Skeletal muscle tissue (tissue), 4 donors: ENCODE measurements around the gene POLR1E. TPM values are rescaled to one million over a fixed set of nuclear protein-coding genes. Genes with fewer than 3 reads are reported as not detected.

ENCODE experiments used
- H3K27ac ChIP-seq: one replicate; pipeline ENCODE4 v1.7.0; 2013; ENCODE audit warnings: mild to moderate bottlenecking, low read depth, low read length, inconsistent platforms
- H3K27me3 ChIP-seq, 3 donors: one replicate each; pipeline ENCODE4 v1.7.0; 2013; ENCODE audit warnings: low read length in 3 of 3; ENCODE audit not compliant: control insufficient read depth in 3 of 3, insufficient read depth in 3 of 3
- H3K36me3 ChIP-seq, 3 donors: one replicate each; pipeline ENCODE4 v1.7.0; 2013; ENCODE audit warnings: low read length in 3 of 3; ENCODE audit not compliant: control insufficient read depth in 3 of 3, insufficient read depth in 3 of 3
- H3K4me1 ChIP-seq, 3 donors: one replicate each; pipeline ENCODE4 v1.7.0; 2013; ENCODE audit warnings: low read length in 3 of 3, mild to moderate bottlenecking in 3 of 3; ENCODE audit not compliant: control insufficient read depth in 3 of 3, insufficient read depth in 3 of 3
- H3K4me3 ChIP-seq, 3 donors: one replicate each; pipeline ENCODE4 v1.7.0; 2013; ENCODE audit warnings: low read length in 3 of 3
- H3K9ac ChIP-seq, 3 donors: one replicate each; pipeline ENCODE4 v1.7.0; 2013; ENCODE audit warnings: low read length in 3 of 3, mild to moderate bottlenecking in 3 of 3, moderate library complexity in 2 of 3, low read depth in 1 of 3
- H3K9me3 ChIP-seq, 3 donors: one replicate each; pipeline ENCODE4 v1.7.0; 2013; ENCODE audit warnings: low read length in 3 of 3; ENCODE audit not compliant: control insufficient read depth in 3 of 3
- total RNA-seq: library from RNA; depleted of rRNA; stranded (reverse); fragments of >200 nt; gene quantifications from one replicate; pipeline ENCODE4 v1.2.3, GENCODE V29; 2014
- donor health status: Osteomylitis.

POLR1E gene
- total RNA-seq, 1 donor from 2014 or later = 38.1 TPM

DNA sequence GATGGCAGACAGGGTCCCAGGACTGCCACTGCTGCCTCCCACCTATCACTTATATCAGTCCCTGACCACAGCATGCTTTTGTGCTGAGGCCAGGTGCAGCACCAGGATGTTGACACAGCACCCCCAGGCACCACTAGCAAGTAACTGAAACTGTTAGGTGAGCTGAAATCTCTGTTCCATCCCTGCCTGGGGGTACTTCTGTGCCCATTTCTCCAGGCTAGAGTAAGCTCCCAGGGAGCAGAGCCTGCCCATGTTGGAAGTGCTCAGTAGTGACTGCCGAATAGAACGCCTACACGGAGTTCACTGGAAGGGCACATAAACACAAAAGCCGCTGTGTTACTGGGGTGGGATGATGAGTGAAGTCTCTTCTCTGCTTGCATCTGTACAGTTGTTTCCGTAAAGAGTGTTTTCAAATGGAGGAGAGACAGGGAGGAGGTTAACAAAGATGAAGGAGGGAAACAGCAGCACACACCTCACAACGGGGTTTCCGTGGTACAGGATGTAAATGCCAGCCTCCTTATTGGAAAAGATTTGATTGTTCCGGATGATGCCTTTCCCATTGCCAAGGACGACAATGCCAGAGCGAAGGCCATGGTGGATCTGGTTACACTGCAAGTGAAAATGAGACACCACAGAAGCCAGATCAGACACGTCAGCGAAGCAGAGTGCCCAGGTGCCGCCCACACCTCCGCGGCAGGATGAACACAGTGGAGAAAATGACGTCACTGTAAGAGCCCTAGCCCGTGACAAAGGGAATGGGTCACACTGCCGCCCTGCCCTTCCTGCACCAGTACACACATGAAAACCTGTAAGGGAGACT lies 43.1 kb downstream of the POLR1E start:
- peaks cover 0 to 8% (median 5%) of the 10 kb centered on the region in 3 donors for H3K4me1 ChIP-seq
- H3K9me3 ChIP-seq = no peaks in the 10 kb centered on the region
- no peaks in the 10 kb centered on the region for H3K27me3 ChIP-seq
- peak overlapping the region in 1 of 3 donors; percentile 27 for H3K9ac ChIP-seq
- H3K27ac ChIP-seq = no peak overlapping the region
- no peak overlapping the region for H3K4me3 ChIP-seq
- peaks cover 40 to 65% (median 56%) of the 10 kb centered on the region in 3 donors for H3K36me3 ChIP-seq

- Histone ChIP-seq H3K27me3 (no peaks in the 10 kb centered on the region), H3K9ac (no peak overlapping the region), H3K9me3 (no peaks in the 10 kb centered on the region), H3K36me3 (peaks cover 40 to 60% (median 53%) of the 10 kb centered on the region in 3 donors), H3K27ac (no peak overlapping the region), H3K4me1 (peaks cover 0 to 8% (median 5%) of the 10 kb centered on the region in 3 donors), H3K4me3 (no peak overlapping the region)
Measured at GRCh38 chr9:37531699-37532098, 46.0 kb downstream of the POLR1E start.

- H3K36me3 ChIP-seq = peaks cover 41 to 54% (median 45%) of the 10 kb centered on the region in 3 donors
- no peaks in the 10 kb centered on the region for H3K27me3 ChIP-seq
- no peak overlapping the region for H3K9ac ChIP-seq
- H3K27ac ChIP-seq = no peak overlapping the region
- H3K4me1 ChIP-seq = peaks cover 0 to under 1% (median 0%) of the 10 kb centered on the region in 3 donors
- H3K4me3 ChIP-seq = no peak overlapping the region
- no peaks in the 10 kb centered on the region for H3K9me3 ChIP-seq
Measured at GRCh38 chr9:37534412-37534811, 48.7 kb downstream of the POLR1E start.

- Histone ChIP-seq H3K9me3 (no peaks in the 10 kb centered on the region), H3K9ac (no peak overlapping the region), H3K27me3 (no peaks in the 10 kb centered on the region), H3K27ac (no peak overlapping the region), H3K36me3 (peaks cover 41 to 57% (median 49%) of the 10 kb centered on the region in 3 donors), H3K4me1 (no peaks in the 10 kb centered on the region), H3K4me3 (no peak overlapping the region)
Measured at GRCh38 chr9:37534901-37535300, 49.2 kb downstream of the POLR1E start.

DNA sequence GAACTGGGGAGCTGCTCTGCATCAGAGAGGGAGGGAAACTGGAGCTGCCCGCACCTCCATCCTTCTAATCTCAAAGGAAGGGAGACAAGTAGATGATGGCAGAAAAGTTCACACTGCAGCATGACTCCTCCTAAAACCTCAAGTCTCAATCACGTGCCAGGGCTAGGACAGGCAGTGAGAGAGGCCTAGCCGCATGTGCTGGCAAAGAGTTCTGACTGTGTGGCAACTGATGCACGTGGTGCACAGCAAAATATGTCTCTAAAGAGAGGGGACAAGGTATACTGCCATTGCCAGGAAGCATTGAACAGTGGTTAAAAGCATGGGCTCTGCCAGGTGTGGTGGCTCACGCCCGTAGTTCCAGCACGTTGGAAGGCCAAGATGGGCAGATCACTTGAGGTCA lies 52.4 kb downstream of the POLR1E start:
- Histone ChIP-seq H3K9ac (no peak overlapping the region), H3K36me3 (peaks cover 33 to 45% (median 38%) of the 10 kb centered on the region in 3 donors)

GRCh38 chr9:37539634-37540033 lies 53.9 kb downstream of the POLR1E start:
- H3K36me3 ChIP-seq = peaks cover 33 to 40% (median 35%) of the 10 kb centered on the region in 3 donors
- H3K4me3 ChIP-seq = no peak overlapping the region
- H3K9ac ChIP-seq = no peak overlapping the region

More for the DNA sequence above, 52.4 kb downstream of the POLR1E start:
- no peak overlapping the region for H3K27ac ChIP-seq
- H3K4me3 ChIP-seq = no peak overlapping the region
- no peaks in the 10 kb centered on the region for H3K27me3 ChIP-seq
- H3K4me1 ChIP-seq = peaks cover 7 to 14% (median 9%) of the 10 kb centered on the region in 3 donors
- H3K9me3 ChIP-seq = no peaks in the 10 kb centered on the region

DNA sequence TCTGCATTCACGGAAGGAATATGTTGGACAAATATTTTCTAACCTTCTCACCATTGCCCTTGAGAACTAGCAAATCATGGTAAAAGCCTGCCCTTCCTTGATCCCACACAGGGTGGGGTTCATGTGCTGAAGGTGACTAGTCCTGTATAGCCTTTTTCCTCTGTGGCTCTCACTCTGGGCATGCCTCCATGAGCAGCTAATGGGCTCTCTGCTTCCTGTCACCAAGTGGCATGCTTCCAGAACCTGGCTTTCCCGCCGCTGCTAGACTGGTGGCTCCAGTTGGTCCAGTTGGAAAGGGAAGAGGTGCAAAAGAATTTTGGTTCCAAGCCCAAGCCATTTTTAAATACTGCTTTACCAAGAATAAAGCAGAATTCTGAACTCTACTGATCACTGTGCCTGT lies 54.9 kb downstream of the POLR1E start:
- Histone ChIP-seq H3K27ac (no peak overlapping the region), H3K4me3 (no peak overlapping the region), H3K36me3 (peaks cover 29 to 35% (median 33%) of the 10 kb centered on the region in 3 donors), H3K9me3 (no peaks in the 10 kb centered on the region), H3K27me3 (no peaks in the 10 kb centered on the region), H3K9ac (no peak overlapping the region), H3K4me1 (peaks cover 7 to 14% (median 9%) of the 10 kb centered on the region in 3 donors)

More at GRCh38 chr9:37539634-37540033, 53.9 kb downstream of the POLR1E start:
- Histone ChIP-seq H3K27ac (no peak overlapping the region), H3K9me3 (no peaks in the 10 kb centered on the region), H3K27me3 (no peaks in the 10 kb centered on the region), H3K4me1 (peaks cover 7 to 14% (median 9%) of the 10 kb centered on the region in 3 donors)

GRCh38 chr9:37541465-37541864 lies 55.7 kb downstream of the POLR1E start:
- H3K27ac ChIP-seq = no peak overlapping the region
- no peak overlapping the region for H3K4me3 ChIP-seq
- H3K4me1 ChIP-seq = peaks cover 7 to 14% (median 9%) of the 10 kb centered on the region in 3 donors
- no peaks in the 10 kb centered on the region for H3K9me3 ChIP-seq
- H3K36me3 ChIP-seq = peaks cover 22 to 31% (median 26%) of the 10 kb centered on the region in 3 donors
- no peaks in the 10 kb centered on the region for H3K27me3 ChIP-seq
- H3K9ac ChIP-seq = no peak overlapping the region

- H3K27ac ChIP-seq = no peak overlapping the region
- peaks cover 7 to 14% (median 9%) of the 10 kb centered on the region in 3 donors for H3K4me1 ChIP-seq
- H3K36me3 ChIP-seq = peaks cover 13 to 21% (median 16%) of the 10 kb centered on the region in 3 donors
- H3K9me3 ChIP-seq = no peaks in the 10 kb centered on the region
- H3K4me3 ChIP-seq = no peak overlapping the region
- no peaks in the 10 kb centered on the region for H3K27me3 ChIP-seq
- no peak overlapping the region for H3K9ac ChIP-seq
Measured at GRCh38 chr9:37542488-37542887, 56.7 kb downstream of the POLR1E start.

GRCh38 chr9:37542895-37543294 lies 57.1 kb downstream of the POLR1E start:
- Histone ChIP-seq H3K4me3 (no peak overlapping the region), H3K9me3 (no peaks in the 10 kb centered on the region), H3K4me1 (peaks cover 7 to 14% (median 9%) of the 10 kb centered on the region in 3 donors), H3K27ac (no peak overlapping the region), H3K36me3 (peaks cover 10 to 17% (median 12%) of the 10 kb centered on the region in 3 donors), H3K27me3 (no peaks in the 10 kb centered on the region), H3K9ac (no peak overlapping the region)
